Measurements from ENCODE around the gene UBA1.
A peak's percentile ranks its signal among the peaks of the same experiment; 100 is the strongest.

Gene UBA1

DNA sequence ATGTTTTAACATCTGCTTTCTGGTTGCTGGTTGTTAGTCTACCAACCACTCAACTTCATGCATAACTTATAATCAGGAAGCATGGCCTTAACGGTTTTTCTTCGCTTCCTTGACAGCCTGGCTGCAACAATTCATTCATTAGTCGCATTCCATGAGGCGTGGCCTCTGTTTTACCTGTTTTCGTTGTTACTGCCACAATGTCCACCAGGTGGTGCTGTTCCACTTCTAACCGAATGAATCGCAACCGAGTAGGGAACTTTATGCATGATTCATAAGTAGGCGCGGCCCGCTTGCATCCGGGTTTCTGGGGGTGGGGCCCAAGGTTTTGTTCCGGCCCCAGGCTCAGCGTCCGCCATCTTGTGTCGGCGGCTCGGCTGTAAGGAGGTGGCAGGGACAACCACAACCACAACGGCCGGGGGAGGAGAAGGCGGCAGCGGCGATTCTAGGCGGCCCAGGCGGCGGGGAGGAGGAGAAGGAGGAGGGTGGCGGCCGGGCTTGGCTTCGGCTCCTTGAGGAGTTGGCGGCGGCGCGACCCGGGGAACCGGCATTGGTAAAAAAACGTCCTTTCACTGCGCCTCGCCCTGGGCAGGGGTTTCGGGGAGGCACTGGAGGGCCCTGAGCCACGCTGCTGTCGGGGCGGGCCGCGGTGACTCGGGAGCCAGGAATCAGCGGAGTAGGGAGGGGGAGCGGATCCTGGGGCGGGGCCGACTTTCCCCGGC lies at the start of gene UBA1:
TSS of gene UBA1 (plus strand) at position 355 of the 719 bp plus-strand sequence. CDS start 4,974 bp downstream, outside the sequence.
- DNase-seq, result peak; percentile 94 to 96 (median 95)

DNA sequence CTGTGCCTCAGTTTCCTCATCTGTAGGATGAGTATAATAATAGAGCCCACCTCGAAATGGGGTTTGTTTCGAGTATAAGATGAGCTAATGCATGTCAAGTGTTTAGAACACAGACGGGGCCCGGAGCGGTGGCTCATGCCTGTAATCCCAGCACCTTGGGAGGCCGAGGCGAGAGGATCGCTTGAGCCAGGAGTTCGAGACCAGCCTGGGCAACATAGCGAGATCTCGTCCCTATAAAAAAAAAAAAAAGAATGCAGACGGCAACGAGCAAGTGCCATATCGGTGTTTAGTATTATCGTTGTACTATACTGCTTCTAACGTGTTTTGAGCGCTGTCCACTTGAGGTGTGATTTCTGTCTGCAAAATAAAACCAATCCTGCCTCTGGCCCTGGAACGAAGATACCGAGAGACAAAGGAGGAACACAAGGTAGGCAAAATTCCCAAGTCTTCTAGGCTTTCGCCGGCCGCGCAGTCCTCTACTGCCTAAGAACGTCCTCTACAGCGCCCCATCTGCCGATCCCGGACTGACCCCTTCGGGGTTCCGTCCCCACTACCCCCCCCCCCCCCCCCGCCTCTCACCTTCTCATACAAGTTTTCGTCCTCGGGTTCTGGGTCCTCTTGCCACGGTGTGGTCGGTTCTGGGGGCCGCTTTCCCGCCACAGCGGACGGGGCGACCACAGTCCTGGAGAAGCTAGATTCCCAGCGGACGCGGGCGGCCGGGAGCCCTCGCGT lies 49.6 kb upstream of the UBA1 start:
- peak; percentile 38 to 66 (median 46) for DNase-seq

DNA sequence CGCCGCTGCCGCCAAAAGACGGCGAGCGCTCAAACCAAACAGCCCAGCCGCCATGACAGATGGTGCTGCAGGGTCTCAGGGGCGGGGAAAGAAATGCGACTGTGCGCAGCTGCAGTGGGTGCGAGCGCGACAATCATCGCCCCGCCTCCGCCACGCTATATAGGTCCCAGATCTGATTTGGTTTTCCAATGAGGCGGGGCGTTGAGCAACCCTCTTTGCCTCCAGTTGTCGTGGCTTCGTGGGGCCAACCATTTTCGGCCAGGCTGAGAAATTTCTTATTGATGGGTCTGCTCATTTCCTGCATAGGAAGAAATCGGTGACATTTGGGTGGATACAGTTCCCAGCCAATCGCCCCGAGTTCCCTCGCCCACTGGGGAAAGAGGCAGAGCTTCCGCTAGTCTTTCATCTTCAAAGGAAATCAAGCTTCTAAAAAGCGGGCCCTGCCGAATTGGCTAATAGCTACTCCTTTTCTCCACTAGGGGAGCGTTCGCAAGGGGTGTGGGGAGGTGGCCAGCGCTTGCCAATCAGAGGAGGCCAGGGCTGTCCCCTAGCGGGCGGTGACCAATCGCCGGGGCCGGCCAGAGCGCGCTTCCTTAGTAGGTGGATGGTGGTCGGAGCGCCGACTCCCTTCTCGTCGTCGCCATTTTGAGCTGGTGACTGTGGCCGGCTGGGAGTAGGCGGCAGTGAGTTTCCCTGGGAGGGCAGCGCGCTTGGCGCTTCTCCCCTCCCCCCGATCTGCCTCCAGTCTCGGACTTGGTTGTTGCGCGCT lies 48.8 kb upstream of the UBA1 start, which contains the start of the genes NDUFB11 and RBM10:
TSS of gene NDUFB11 (minus strand) at position 77 of the 769 bp plus-strand sequence. CDS start at position 54, 23 bp downstream.
TSS of gene RBM10 (plus strand) at position 596 of the 769 bp plus-strand sequence. CDS start 2,261 bp downstream, outside the sequence.
- DNase-seq, result peak; percentile 94 to 95 (median 95)

DNA sequence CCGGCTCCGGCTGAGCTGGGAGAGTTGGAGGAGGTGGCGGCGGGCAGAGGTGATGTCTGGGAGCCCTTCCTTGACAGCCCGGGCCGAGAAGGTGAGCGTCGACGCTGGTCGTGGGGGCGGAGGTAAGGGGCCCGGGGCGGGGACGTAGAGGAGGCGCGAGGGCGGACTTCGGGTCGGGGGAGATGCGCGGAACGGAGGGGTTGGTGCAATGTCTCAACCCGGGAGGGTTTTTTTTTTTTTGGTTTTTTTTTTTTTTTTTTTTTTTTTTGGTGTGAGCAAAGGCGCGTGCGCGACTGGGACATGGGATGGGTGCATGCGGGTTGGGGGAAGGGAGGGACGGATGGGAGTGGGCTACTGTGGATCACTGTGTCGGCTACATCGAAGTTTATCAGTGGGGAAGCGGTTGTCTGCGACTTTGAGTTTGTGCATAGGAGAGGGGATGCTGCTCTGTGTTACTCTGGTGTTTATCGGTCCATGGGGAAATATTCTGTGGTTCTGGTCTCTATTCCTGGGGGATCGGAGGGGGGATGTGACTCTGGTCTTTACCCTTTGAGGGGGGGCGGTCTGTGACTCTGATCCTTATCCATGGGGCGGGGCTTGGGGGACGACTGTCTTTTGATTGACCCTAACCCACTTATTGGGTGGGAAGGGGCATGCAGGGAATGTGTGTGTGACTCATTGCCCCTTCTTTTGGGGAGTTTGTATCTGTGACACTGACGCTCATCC lies 48.1 kb upstream of the UBA1 start:
- peak; percentile 17 to 25 (median 22) for DNase-seq

DNA sequence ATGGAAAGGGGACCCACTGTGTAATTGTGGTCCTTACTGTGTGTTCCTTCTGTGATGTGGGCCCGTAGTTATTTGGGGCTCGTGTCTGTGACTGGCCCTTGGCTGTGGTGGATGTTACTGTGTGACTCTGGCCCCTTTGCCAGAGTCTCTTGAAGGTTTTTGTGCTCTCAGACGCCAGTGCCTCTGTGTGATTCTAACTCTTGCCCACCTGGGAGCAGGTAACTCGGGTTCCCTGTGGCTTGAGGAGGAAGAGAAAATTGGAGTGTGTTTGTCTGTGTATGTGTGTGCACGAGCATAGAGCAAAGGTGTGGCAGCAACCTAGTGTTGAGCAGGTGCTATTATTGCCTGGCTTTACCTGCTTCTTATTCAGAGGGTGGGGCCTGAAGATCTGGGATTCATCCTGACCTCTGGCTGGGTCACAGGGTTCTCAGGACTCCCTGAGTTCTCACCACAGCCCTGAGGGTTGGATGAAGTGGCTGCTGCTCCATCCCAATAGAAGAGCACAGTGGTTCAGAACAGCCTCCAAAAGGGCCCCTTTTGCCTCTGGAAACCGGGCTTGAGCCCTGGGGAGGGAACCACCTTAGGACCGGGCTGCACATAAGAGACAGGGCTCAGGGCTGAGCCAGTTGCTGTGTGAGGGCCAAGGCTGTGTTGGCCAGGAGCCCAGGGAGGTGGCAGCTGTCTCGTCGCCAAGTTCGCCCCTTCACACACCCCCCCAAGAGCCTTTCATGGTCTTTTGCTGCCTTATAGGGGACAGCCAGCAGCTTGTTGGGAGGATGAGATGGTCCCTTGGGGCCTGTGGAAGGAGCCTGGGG lies 47.3 kb upstream of the UBA1 start:
- DNase-seq, result no peak

DNA sequence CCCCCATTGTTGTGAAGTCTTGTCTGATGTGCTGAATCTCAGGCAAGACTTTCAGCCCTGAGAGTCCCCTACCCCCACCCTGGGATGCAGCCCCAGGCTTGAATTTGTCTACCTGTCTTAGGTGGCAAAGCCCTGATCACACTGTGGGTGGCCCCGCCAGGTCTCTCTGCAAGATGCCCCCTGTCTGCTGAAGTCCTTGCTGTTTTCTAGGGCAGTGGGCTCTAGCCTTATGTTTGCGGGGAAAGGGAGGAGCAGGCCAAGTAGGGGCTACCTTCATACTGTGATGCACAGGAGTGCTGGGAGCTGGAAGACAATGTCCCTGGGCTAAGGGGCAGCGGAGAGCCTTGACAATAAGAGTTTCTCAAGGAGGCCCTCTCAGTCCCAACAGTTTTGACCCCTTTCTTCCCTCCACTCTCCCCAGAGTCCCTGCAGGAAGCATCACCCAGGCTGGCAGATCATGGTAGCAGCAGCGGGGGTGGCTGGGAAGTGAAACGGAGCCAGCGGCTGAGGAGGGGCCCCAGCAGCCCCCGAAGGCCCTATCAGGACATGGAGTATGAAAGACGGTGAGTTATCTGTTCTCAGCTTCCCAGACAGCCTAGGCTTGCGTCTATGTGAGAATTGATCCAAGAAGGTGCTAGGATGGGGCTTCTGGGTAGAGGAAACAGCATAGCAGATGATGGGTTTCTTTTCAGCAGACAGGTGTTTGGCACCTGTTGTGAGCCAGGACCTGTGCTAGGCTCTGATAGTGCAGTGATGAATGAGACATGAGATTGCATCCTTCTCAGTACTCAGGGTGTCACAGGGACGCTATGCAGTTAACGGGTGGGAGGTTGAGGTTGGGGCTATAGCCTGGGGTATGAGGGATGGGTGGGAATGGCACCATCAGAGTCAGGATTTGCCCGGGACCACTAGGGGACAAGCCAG lies 46.4 kb upstream of the UBA1 start:
- DNase-seq, result no peak

DNA sequence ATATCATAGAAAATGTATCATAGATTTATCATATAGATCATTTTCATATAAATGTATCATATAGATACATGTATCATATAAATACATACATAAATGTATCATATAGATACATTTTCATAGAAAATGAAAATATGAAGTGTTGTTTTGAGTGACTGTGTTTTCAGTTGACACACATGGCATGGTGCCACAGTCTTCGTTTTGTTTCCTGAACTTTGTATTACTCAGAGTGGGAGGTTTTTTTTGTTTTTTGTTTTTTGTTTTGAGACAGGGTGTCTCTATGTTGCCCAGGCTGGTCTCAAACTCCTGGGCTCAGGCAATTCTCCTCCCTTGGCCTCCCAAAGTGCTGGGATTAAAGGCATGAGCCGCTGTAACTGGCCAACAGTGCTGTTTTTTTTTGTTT lies 44.7 kb upstream of the UBA1 start:
- no peak for DNase-seq

DNA sequence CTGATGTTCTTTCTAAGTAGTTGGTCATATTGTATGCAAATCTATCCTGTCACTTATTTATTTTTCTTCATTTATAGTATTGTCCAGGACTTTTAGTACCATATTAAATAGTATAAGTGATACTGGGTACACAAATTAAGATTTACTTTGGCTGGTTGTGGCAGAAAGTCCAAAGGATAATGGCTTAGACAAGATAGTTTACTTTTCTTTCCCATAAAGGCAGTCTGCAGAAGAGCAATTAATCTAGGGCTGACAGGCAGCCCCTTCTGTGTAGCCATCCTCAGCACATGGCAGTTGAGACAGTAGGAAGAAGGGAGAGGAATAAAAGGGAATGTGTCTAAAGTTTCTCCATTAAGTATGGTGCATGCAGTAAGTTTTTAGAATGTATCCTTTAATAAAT lies 42.2 kb upstream of the UBA1 start:
- DNase-seq, result no peak

DNA sequence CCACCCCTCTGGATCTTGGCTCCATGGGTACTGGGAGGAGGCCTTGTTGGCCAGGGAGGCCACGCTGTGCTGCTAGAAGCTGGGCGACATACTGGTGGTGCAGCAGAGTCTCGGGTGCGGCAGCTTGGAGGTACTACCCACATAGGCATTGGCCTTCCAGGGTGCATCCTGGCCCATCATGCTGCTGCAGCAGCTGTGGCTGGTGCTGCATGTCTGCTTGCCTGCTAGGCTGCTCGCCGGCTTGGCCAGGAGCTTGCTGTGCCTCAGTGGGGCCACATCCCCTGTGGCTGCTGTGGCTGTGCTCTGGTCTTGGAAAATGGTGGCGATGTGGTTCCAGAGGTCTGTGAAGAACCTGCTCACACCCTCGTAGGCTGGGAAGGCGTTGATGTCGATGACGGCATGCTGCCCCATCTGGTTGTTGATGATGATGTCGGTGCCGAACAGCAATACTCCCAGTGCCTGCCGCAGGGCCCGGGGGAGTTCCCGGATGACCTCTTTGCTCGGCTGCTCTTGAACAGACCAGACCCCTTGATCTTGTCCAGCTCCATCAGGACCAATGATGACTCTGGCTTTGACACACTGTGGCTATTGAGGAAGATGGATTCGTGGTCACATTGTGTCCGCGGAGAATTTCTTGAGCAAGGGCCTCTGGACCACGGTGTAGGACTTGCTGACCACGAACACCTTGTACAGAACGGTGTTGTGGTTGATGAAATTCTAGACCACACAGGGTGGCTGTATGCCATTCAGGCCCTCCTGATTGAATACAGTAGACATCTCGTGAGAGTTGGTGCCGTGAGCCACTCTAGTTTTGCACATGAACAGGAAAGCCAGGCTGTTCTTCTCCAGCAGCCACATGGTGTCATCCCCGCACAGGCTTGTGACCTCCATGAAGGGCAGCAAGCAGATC lies 36.8 kb upstream of the UBA1 start:
- no peak for DNase-seq

DNA sequence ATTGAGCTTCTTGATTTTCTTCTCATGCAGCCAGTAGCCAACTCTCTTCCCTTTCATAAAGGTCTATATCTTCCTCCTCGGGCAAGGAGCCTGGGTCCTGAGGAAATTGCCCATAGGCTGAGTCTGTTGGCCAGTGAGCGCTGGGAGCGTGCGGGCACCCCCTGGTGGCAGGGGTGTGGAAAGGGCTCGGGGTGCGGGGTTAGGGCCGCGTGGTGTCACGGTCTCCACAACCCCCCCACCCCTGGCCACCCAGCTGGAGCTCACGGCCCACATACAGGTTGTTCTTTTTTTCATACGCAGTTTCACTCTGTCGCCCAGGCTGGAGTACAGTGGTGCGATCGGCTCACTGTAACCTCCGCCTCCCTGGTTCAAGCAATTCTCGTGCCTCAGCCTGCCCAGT lies 35.5 kb upstream of the UBA1 start:
- DNase-seq, result no peak

DNA sequence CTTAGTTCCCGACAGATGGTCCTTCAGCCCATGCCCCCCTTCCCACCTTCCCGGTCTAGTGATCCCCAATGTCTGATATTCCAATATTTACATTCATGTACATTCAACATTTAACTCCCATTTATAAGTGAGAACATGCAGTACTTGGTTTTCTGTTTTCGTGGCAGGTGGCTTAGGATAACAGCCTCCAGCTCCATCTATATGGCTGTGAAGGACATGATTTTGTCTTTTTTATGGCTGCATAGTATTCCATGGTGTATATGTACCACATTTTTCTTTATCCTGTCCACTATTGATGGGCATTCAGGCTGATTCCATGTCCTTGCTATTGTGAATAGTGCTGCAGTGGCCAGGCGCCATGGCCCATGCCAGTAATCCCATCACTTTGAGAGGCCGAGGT lies 34.8 kb upstream of the UBA1 start:
- DNase-seq, result no peak

DNA sequence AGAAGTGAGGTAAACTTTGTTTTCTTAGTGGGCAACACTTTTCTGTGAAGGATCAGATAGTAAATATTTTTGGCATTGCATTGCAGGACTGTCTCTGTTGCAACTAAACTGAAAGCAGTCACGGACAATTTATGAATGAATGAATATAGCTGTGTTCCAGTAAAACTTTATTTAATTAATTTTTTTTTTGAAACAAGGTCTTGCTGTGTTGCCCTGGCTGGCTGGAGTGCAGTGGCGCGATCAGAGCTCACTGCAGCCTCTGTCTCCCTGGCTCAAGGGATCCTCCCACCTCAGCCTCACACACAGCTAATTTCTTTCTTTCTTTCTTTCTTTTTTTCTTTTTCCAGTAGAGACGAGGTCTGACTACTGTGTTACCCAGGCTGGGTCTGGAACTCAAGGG lies 32.8 kb upstream of the UBA1 start:
- no peak for DNase-seq

DNA sequence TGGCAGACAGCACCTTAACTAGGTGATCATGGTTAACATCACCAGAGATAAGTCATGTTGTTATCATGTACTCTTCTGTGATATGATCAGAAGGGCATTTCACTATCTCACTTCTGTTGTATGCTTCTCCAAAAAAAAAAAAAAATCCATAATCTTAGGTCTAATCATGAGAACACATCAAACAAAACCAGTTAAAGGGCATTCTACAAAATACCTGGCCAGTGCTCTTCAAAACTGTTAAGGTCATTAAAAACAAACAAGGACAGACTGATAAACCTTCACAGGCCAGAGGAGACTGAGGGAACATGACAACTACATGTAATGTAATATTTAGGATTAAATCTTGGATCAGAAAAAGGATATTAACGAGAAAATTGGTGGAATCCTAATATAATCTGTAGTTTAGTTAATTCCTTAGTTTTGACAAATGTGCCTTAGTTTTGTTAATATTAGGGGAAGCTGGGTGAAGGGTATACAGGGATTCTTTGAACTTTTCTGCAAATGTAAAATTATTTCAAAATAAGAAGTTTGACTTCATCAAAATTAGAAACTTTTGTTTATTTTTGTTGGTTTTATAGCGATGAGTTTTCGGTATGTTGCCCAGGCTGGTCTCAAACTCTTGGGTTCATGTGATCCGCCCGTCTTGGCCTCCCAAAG lies 30.6 kb upstream of the UBA1 start:
- DNase-seq, result no peak

DNA sequence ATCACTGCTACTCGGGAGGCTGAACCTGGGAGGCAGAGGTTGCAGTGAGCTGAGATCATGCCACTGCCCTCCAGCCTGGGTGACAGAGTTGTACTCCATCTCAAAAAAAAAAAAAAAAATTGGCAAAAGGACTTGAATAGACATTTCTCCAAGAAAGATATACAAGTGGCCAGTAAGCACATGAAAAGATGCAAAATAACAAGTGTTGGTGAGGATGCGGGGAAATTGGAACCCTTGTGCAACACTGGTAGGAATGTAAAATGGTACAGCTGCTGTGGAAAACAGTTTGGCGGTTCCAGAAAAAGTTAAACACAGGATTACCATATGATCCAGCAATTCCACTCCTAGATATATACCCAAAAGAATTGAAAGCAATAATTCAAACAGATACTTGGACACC lies 29.2 kb upstream of the UBA1 start:
- DNase-seq, result no peak

DNA sequence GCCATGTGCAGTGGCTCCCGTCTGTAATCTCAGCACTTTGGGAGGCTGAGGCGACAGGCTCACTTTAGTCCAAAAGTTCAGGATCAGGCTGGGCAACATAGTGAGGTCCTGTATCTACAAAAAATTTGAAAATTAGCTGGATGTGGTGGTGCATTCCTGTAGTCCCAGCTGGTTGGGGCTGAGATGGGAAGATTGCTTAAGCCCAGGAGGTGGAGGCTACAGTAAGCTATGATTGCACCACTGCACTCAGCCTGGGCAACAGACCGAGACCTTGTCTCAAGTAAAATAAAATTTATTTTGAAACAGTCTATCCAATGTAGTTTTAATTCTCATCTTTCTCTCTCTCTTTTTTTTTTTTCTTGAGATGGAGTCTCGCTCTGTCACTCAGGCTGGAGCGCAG lies 27.5 kb upstream of the UBA1 start:
- no peak for DNase-seq

DNA sequence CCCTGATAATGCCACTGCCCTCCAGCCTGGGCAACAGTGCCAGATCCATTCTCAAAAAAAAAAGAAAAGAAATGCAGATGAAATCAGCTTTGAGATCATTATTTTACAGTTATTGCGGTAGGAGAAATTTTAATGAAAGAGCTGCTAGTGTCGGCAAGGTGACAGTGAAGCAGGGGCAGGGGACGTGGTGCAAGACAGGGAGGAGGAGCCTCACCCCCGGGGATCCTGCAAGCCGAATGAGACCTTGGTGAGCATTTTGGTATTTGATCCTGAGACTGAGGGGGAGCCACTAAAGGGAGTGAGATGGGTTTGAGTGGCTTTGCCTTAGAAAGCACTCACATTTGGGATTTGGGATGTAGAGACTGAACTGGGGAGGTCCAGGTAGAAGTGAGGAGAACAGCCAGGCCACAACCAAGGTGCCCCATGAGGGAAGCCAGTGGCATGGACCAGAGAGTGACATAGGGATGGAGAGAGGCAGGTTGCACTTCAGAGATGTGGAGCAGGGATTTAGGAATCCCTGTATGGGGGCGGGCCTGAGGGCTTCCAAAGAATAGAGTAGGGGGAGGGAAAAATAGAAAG lies 25.0 kb upstream of the UBA1 start:
- no peak for DNase-seq

DNA sequence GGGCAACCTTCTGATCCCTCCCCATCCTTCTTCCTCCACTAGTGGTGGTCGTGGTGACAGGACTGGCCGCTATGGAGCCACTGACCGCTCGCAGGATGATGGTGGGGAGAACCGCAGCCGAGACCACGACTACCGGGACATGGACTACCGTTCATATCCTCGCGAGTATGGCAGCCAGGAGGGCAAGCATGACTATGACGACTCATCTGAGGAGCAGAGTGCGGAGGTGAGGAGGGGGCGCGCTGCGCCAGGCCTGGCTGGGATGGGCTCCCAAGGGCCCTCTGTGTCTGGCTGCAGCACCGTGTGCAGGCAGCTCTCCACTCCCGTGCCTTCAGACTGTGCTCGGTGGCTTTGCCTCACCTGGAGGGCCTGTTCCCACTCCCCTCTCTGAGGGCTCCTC lies 24.4 kb upstream of the UBA1 start:
- no peak for DNase-seq

DNA sequence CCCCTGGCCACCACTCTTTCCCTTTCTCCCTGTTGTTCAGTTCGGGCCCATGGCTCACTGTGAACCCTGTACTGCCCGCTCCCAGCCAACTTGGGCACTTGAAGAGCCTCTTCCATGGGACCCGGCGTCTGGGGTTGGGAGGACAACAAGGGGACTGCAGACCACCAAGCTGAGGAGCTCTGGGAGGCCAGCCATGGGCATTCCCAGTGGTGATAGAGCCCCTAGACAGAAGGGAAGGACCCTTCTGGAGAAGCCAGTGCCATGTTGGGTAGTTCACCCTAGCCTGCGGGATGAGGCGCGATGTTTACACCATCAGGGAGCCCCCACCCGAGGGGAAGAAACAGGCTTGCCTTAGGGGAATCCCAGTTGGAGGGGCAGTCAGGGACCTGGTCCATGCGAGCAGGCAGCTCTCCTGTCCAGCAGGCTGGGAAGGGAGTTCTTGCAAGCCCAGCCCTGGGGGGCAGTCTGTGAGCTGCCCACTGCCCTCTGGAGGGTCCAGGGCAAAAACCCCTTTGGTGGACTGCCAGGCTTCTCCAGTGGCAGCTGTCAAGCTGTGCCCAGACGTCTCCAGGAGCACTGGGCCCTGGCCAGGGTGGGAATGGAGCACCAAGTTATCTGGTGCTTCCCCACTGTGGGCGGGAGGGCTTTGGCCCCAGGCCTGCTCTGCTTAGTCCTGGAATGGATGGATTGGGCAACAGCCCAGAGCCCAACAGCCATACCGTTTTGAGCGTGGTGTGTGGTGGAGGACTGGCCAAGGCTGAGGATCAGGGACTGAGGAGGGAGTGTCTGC lies 23.7 kb upstream of the UBA1 start:
- DNase-seq, result no peak
